Endothelial cell of umbilical vein (primary cell): ENCODE data around the gene LPP. TPM values are rescaled to one million over a fixed set of nuclear protein-coding genes. Genes with fewer than 3 reads are reported as not detected.
A peak's percentile ranks its signal among the peaks of the same experiment; 100 is the strongest.

Experiments
- BruUV-seq: library from RNA; stranded (reverse); fragments of 400-500 nt; replicated peaks from 2 replicates; lab custom pipeline; 2021; lab: Mats Ljungman, UMichigan
- CTCF ChIA-PET: fragments of 300-600, 350-600 bp; sonication (Branson Sonifier 250); formaldehyde crosslinking; loops from one replicate; lab custom pipeline; 2021; ENCODE audit warnings: antibody characterized with exemption, inconsistent platforms; lab: Charles Lee
- POLR2A ChIA-PET: fragments of 300-600, 350-600 bp; sonication (Branson Sonifier 250); formaldehyde crosslinking; loops from one replicate; lab custom pipeline; 2021; ENCODE audit warnings: antibody characterized with exemption, inconsistent platforms; lab: Charles Lee
- DNase-seq: peaks from one replicate; pipeline ENCODE4 v3.0.0-alpha.2; 2011; ENCODE audit warnings: low read depth, low spot score
- FAIRE-seq: peaks from 2 replicates; lab custom pipeline; 2011; peaks lifted over from hg19 to GRCh38; lab: Jason Lieb, UNC
- H2AFZ ChIP-seq: 2 replicates; pipeline ENCODE4 v1.6.0; 2012; ENCODE audit warnings: low read depth, low read length, control low read depth, inconsistent platforms
- H3K27ac ChIP-seq: 2 replicates; pipeline ENCODE4 v1.5.1; 2011; ENCODE audit warnings: low read depth, mild to moderate bottlenecking, control low read depth, low read length, moderate library complexity; ENCODE audit not compliant: insufficient read depth
- H3K27me3 ChIP-seq, 2 experiments: 2 replicates each; pipeline versions ENCODE4 v1.6.0 to v1.6.1; 2011; ENCODE audit warnings: low read length in 2 of 2, mixed read lengths in 1 of 2; ENCODE audit not compliant: control insufficient read depth in 2 of 2, insufficient read depth in 2 of 2
- H3K36me3 ChIP-seq, 2 experiments: 2 replicates in 1 of 2; 3 replicates in 1 of 2; pipeline ENCODE4 v1.5.1; 2011; ENCODE audit warnings: low read length in 2 of 2, mild to moderate bottlenecking in 1 of 2, moderate library complexity in 1 of 2; ENCODE audit not compliant: control insufficient read depth in 2 of 2, insufficient read depth in 2 of 2; ENCODE audit errors: extremely low read depth in 1 of 2
- H3K4me1 ChIP-seq: 3 replicates; pipeline ENCODE4 v1.5.1; 2011; ENCODE audit warnings: mild to moderate bottlenecking, low read length; ENCODE audit not compliant: control insufficient read depth, insufficient read depth; ENCODE audit errors: extremely low read depth
- H3K4me2 ChIP-seq: 2 replicates; pipeline ENCODE4 v1.6.1; 2011; ENCODE audit warnings: low read length, control low read depth, mixed read lengths; ENCODE audit not compliant: insufficient read depth
- H3K4me3 ChIP-seq, 3 experiments: fragments of 200-600 bp in 1 of 3; sonication (generic), shearing (Covaris generic) in 1 of 3; replicated peaks in 1 of 3; 2 replicates each; pipeline ENCODE4 v1.5.1; 2011 to 2016; ENCODE audit warnings: control low read depth in 3 of 3, low read length in 3 of 3, mild to moderate bottlenecking in 2 of 3, inconsistent platforms in 1 of 3, low read depth in 1 of 3, moderate library complexity in 1 of 3; ENCODE audit not compliant: insufficient read depth in 1 of 3
- H3K79me2 ChIP-seq: 2 replicates; pipeline ENCODE4 v1.6.0; 2012; ENCODE audit warnings: low read length, inconsistent platforms; ENCODE audit not compliant: control insufficient read depth, insufficient read depth
- H3K9ac ChIP-seq: replicated peaks from 2 replicates; pipeline ENCODE3; 2011; ENCODE audit warnings: low read length, control low read depth; ENCODE audit not compliant: insufficient read depth; ENCODE audit errors: extremely low read depth
- H3K9me1 ChIP-seq: replicated peaks from 3 replicates; pipeline ENCODE4 v1.6.0; 2011; ENCODE audit warnings: mild to moderate bottlenecking, low read length; ENCODE audit not compliant: control insufficient read depth, insufficient read depth; ENCODE audit errors: extremely low read depth
- H3K9me3 ChIP-seq: replicated peaks from 2 replicates; pipeline ENCODE4 v1.5.1; 2012; ENCODE audit warnings: low read length, inconsistent platforms; ENCODE audit not compliant: control insufficient read depth, insufficient read depth
- H4K20me1 ChIP-seq: replicated peaks from 2 replicates; pipeline ENCODE3; 2011; ENCODE audit warnings: mild to moderate bottlenecking, low read length; ENCODE audit not compliant: control insufficient read depth, insufficient read depth; ENCODE audit errors: extremely low read depth
- CTCF ChIP-seq, 2 donors: IDR thresholded peaks; 1 replicate in 1 of 2; 2 replicates in 1 of 2; pipeline ENCODE4 v1.5.1; 2011; ENCODE audit warnings: low read length in 2 of 2, mild to moderate bottlenecking in 2 of 2, moderate library complexity in 2 of 2, control low read depth in 1 of 2, inconsistent platforms in 1 of 2, low read depth in 1 of 2; ENCODE audit not compliant: insufficient read depth in 1 of 2; ENCODE audit errors: extremely low read depth in 1 of 2
- EZH2 ChIP-seq: IDR thresholded peaks from 2 replicates; pipeline ENCODE4 v1.6.1; 2012; ENCODE audit warnings: borderline replicate concordance, low read depth, mild to moderate bottlenecking, moderate library complexity, low read length, inconsistent platforms; ENCODE audit not compliant: severe bottlenecking
- FOS ChIP-seq: IDR thresholded peaks from 2 replicates; pipeline ENCODE4 v1.6.1; 2011; ENCODE audit warnings: mild to moderate bottlenecking, low read length, moderate library complexity, borderline replicate concordance; ENCODE audit not compliant: insufficient read depth
- GATA2 ChIP-seq: IDR thresholded peaks from 2 replicates; pipeline ENCODE4 v1.7.0; 2011; ENCODE audit warnings: low read depth, mild to moderate bottlenecking, moderate library complexity, mixed read lengths, low read length; ENCODE audit not compliant: insufficient read length, insufficient read depth
- JUN ChIP-seq: IDR thresholded peaks from 2 replicates; pipeline ENCODE4 v1.6.1; 2011; ENCODE audit warnings: borderline replicate concordance, low read depth; ENCODE audit not compliant: insufficient read length, insufficient read depth
- POLR2A ChIP-seq: IDR thresholded peaks from 2 replicates; pipeline ENCODE4 v1.6.1; 2012; ENCODE audit warnings: low read depth, mild to moderate bottlenecking, control low read depth, low read length
- POLR2AphosphoS5 ChIP-seq: IDR thresholded peaks from 2 replicates; pipeline ENCODE4 v1.6.1; 2012; ENCODE audit warnings: low read depth, mild to moderate bottlenecking, control low read depth, low read length, moderate library complexity; ENCODE audit not compliant: insufficient read depth
- dilution Hi-C: fragments of 300-500 bp; cut with MboI; formaldehyde crosslinking; loops from one replicate; pipeline ENCODE4 v1.15.0; 2019; ENCODE audit warnings: low sequenced_read_pairs; ENCODE audit not compliant: extremely low pct_ligation_motif_present
- intact Hi-C: fragments of 100-400 bp; cut with micrococcal nuclease; formaldehyde crosslinking; loops from one replicate; pipeline ENCODE4 v1.10.0; 2022
- polyA plus RNA-seq, 4 experiments: library from polyadenylated mRNA; depleted of rRNA in 3 of 4; stranded (reverse) in 3 of 4; unstranded in 1 of 4; fragments of >200 nt; gene quantifications; 2 replicates each; pipeline versions ENCODE4 v1.2.1 to v1.2.3, GENCODE V29; 2011 to 2012; ENCODE audit warnings: missing spikeins in 1 of 4
- total RNA-seq: library from RNA; stranded (reverse); gene quantifications from 2 replicates; pipeline ENCODE4 v1.2.3, GENCODE V29; 2021

Gene LPP
- total and polyA plus RNA-seq, 2 donors (not counting 3 experiments of a cell fraction or from before 2014, with no cell fraction given): 16.9 to 153 TPM

- H3K4me3 ChIP-seq: peak overlapping the region in 1 of 3 experiments; percentile 8
- dilution Hi-C loops: no loop called here
- no TSS peak for BruUV-seq
- H3K27me3 ChIP-seq: no peaks in the 10 kb centered on the region
- peaks cover 46% of the 10 kb centered on the region for H3K4me1 ChIP-seq
- H2AFZ ChIP-seq: no peak overlapping the region
- peaks cover 25% of the 10 kb centered on the region for H3K79me2 ChIP-seq
- no peak overlapping the region for H3K9ac ChIP-seq
- intact Hi-C loops: no loop called here
- DNase-seq (peak; percentile 80), FAIRE-seq (peak; percentile 76)
- TF ChIP-seq CTCF (IDR thresholded peaks at IDR 0.05; ENCODE audit: extremely low read depth in 1 of 2, insufficient read depth in 1 of 2, low read depth in 1 of 2, low read length in 2 of 2): no peak
- TF ChIP-seq GATA2: peak; percentile 64
- no peak for TF ChIP-seq EZH2
- no peak for TF ChIP-seq JUN
- no peak for TF ChIP-seq POLR2A
- TF ChIP-seq POLR2AphosphoS5: no peak
- TF ChIP-seq FOS: peak; percentile 62
- H3K9me1 ChIP-seq: no peaks in the 10 kb centered on the region
- peak overlapping the region; percentile 64 for H3K4me2 ChIP-seq
- H3K36me3 ChIP-seq: peaks cover 0 to 4% of the 10 kb centered on the region in 2 experiments
- H4K20me1 ChIP-seq: no peaks in the 10 kb centered on the region
- peak overlapping the region; percentile 68 for H3K27ac ChIP-seq
- ChIA-PET CTCF (no interaction called here), POLR2A (no interaction called here)
- no peaks in the 10 kb centered on the region for H3K9me3 ChIP-seq
These were observed 103.5 kb downstream of the LPP start for GRCh38 chr3:188257384-188258026.
